NCI-H774 (cell line): ENCODE results near the gene ABCB8.
"Not testable (repeated sequence)": the region's sequence is repeated elsewhere in the genome, so short reads cannot be mapped to it uniquely, and the experiment has no call there.

Experiments
- DNase-seq: peaks from one replicate; lab custom pipeline; 2025; lab: John Stamatoyannopoulos, UW

The ABCB8 gene

DNA sequence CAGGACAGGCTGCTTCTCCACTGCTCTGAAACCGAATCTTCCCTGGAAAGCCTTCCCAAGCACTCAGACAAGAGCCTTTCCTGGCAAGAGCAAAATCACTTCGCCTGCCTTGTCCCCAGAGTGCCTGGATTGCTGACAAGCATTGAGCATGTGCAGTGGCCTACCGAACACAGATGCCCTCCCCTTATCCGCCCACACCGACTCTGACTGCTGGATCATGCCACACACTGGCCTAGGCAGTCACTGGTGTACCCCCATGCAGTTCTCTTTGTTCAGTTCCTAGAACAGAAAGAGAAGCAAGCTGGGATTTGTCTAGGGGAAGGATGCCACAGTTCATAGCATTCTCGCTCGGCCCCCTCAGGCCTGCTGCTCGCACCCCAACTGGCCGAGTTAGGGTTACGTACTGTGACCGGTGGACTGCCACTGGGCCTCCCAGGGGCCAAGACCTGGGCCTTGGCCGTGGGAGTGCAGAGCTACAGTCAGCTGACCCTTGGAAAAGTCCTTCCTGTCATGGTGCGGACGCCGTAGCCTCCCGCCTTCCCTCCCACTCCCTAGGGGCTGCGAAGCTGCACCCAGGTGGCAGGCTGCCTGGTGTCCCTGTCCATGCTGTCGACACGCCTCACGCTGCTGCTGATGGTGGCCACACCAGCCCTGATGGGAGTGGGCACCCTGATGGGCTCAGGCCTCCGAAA lies 6.9 kb downstream of the ABCB8 start:
- no peak for DNase-seq

DNA sequence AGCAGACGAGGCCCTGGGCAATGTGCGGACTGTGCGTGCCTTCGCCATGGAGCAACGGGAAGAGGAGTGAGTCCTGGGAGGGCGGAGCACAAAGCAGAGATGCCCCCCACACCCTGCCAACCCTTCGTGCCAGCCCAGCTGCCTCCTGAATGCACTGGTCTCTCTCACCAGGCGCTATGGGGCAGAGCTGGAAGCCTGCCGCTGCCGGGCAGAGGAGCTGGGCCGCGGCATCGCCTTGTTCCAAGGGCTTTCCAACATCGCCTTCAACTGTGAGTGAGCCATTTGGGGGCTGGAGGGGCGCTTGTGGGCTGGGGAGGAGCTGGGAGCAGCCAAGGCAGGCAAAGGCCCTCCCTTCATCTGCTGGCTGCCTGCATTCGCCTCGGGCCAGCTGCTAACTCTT lies 7.7 kb downstream of the ABCB8 start:
- no peak for DNase-seq

DNA sequence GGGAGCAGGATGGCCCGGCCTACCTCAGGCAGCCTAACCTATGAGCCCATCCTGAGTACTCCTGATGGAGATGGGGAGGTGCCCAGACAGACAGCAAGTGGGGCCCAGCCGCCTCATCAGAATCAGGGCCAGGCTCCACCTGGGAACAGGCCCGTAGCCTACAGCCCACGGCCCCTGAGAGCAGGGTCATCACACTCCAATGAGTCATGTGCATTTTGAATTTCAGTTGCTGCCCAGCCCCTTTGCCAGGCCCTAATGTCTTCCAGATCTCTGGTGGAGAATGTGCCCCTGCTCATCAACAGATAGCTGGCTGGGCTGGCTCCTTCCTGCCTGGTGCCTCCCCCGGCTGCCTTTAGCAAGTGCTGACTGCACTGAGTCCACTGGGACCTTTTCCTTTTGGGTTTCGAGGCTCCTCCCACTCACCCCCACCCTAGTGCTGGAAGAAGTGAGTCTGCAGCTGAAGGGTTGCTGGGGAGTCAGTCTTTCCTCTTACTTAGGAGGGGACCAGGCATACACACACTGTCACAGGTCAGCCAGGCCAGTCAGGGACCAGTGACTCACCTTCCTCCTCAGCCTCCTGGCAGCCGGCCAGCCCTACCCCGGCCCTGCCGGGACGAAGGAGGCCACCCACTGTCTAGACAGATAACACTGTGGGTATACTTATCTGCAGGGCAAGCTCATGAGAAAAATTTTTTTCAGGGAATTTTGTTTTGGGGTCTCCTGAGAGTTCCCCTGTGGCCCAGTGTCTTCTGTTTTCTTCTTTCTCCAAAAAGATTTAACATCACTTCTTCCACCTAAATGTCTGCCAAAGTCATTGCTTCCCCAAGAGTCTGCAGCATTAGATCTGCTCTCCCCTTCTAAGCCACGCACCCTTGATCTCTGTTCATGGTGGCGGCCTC lies 10.9 kb downstream of the ABCB8 start:
- no peak for DNase-seq

DNA sequence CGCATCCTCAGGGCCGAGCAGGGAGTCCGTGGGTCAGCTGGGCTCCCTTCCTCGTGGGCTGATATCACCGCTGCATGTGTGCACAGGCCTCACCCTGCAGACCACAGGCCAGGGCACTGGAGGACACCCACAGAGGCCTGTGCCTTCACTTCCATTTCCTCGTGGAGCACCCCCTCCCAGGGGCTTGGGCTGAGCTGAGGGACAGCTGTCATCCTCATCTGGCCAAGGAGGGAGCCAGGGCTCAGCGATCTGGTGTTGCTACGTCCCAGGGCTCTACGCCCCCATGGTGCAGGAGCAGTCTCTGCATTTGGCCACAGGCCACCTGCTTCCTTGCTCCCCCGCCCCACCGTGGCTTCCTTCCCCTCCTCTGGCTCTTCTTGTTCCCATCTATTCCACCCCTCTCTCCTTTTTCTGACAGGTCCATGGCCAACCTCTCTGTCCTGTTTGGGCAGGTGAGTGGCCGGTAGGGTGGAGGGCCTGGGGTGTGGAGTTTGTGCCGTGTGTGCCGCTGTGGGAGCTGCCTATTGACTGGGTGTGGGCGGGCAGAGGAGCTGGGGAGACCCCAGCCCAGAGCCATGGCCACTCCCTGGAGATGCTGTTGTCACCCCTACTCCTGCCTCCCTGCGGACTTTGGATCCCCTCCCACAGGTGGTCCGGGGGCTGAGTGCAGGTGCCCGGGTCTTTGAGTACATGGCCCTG lies 11.7 kb downstream of the ABCB8 start:
- DNase-seq, result no peak

DNA sequence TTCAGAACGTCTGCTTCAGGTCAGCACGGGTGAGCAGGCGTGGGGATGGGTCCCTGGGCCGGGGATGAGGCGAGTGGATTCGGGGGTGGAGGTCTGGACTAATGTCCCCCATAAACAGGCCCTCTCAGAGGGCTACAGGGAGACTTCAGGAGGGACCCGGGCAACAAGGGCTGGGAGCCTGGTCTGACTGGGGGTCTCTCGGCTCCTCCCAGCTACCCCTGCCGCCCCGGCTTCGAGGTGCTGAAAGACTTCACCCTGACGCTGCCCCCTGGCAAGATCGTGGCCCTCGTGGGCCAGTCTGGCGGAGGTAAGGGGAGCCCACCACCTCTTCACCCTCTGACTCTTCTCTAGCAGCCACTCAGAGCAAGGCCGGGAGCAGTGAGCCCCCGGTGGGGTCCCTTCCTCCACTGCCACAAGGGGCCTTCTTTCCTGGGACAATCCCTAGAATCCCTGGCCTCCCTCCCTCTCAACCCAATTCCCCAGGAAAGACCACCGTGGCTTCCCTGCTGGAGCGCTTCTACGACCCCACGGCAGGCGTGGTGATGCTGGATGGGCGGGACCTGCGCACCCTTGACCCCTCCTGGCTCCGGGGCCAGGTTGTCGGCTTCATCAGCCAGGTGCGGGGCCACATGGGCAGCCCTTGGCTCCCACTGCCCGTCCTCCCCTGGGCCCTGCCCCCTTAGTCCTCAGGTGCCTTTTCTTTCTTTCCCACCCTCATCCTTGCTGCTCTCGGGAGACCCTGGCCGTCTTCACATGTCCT lies 12.5 kb downstream of the ABCB8 start:
- DNase-seq, result no peak

DNA sequence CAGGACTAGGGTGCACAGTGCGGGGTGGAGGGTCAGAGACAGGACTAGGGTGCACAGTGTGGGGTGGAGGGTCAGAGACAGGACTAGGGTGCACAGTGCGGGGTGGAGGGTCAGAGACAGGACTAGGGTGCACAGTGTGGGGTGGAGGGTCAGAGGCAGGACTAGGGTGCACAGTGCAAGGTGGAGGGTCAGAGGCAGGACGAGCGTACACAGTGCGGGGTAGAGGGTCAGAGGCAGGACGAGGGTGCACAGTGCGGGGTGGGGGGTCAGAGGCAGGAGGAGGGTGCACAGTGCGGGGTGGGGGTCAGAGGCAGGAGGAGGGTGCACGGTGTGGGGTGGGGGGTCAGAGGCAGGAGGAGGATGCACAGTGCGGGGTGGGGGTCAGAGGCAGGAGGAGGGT lies 15.2 kb downstream of the ABCB8 start:
- not testable (repeated sequence) for DNase-seq

DNA sequence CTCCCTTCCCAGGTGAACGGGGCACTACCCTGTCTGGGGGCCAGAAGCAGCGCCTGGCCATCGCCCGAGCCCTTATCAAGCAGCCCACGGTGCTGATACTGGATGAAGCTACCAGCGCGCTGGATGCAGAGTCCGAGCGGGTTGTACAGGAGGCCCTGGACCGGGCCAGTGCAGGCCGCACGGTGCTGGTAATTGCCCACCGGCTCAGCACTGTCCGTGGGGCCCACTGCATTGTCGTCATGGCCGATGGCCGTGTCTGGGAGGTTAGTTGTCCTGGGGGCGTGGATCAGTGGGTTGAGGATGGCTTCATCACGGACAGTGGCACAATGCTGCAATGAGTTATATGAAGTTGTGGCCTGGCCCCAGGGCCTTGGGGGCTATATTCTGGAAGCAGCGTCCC lies 15.7 kb downstream of the ABCB8 start:
- DNase-seq, result no peak

DNA sequence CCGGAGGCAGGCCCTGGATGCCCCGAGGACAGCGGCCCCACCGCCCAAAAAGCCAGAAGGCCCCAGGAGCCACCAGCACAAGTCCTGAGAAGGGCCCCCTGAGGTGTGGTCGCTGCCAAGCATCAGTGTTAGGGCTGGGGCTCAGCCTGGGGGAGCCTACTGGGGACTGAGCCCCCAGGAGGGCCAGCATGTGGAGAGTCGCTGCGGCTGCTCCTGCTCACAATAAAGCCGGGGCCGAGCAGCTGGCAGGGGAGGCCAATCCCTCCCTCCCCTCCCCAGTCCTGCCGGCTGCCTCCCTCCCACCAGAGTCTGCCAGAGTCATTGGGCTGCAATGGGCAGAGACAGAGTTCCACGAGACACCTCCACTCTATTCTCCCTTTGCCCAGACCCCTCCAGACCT lies 17.0 kb downstream of the ABCB8 start:
- no peak for DNase-seq

DNA sequence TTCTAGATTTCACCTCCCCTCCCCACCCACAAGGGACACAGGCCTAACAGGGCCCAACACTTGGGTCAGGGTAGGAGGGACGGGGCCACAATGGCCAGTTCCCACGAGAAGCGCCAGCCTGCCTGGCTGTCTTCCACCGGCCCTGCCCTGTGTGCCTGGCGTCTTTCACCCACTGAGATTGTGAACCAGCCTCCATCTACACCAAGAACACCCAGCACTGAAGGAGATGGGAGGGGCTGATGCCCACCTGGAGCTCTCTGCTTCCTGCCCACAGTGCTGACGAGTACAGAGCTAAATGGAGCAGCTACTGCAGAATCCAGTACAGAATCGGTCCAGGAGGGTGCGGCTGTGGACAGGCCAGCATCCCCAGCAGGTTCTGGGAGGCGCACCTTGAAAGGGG lies 17.7 kb downstream of the ABCB8 start:
- no peak for DNase-seq

DNA sequence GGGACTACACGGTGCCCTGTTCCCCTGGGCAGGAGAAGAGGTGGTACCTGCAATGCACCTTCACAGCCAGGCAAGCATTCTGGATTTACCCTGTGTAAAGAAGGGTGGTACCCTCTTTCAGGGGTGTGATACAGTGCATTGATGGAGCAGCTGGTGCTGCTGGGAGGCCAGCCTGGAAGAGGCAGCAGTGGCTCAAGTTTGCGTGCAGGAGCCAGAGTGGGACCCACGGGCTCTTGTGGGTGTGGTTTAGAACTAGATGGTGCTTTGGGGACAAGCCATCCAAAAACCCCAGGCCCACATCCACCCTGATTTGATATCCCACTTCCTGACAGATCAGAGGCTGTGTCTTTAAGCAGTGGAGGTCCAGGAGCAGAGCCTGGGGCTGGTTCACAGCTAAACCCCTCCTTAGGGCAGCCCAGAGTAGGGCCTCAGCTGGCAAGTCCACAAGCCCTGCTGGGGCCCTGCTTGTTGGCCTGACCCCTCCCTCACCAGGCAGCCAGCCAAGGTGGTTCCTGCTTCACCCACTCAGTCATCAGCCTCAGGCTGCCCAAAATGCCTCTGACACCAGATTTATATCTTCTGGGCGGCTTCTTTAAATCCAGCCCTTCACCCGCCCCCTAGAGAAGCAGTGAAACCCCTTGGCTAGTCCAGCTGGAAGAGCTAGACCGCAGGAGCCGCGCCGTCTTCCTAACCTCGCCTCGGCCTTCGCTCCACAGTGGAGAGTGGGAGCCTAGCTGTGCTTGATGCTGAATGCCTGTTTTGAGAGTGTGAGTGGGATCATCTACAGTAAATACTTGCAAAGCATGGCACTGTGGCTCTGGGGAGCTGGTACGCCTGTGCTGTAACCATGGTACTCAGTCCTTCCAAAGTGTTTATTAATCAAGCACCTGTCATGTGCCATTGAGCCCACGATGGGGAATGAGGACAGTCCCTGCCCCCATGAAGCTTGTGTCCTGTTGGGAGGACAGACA lies 18.6 kb downstream of the ABCB8 start:
- peak; percentile 44 for DNase-seq

DNA sequence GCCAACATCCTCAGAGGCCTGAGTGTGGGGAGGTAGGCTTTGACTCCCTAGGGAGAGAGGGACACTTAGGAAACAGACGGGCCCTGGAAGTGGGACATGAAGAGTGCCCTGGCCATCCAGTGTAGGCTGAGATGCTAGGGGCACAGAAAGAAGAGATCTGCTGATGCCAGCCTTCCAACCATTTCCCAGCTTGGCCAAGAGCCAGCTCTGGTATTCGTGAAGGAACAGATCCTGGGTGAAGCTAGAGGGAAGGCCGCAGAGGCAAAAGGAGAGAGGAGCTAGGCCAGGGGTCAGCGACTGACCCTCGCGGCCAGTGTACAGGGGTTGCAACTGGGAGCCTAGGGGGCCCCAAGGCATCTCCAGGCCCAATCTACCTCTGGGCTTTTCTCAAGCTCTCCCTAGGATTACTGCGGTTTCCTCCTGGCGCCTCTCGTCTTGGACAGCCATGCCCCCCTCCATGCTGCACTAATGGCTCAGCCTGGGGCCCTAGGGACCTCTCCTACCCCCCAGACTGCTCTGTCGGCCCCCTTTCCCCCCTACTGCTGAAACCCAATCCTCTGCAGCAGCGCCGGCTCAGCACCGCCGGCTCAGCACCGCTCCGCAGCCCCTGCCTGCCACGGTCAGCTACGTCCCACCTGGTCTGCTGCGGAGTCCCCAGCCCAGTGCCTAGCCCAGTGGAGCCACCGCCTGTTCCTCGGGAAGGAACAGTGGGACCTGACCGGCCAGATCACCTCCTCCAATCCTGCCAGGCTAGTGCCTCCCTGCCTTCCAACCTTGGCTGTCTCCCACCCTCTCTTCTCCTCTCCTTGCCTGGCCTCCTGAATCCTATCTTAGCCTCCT lies 19.9 kb downstream of the ABCB8 start, which contains the start of gene ASIC3:
ASIC3 (plus strand) TSS at position 556 of the 840 bp plus-strand sequence. CDS start 355 bp downstream, outside the sequence.
- DNase-seq, result no peak

DNA sequence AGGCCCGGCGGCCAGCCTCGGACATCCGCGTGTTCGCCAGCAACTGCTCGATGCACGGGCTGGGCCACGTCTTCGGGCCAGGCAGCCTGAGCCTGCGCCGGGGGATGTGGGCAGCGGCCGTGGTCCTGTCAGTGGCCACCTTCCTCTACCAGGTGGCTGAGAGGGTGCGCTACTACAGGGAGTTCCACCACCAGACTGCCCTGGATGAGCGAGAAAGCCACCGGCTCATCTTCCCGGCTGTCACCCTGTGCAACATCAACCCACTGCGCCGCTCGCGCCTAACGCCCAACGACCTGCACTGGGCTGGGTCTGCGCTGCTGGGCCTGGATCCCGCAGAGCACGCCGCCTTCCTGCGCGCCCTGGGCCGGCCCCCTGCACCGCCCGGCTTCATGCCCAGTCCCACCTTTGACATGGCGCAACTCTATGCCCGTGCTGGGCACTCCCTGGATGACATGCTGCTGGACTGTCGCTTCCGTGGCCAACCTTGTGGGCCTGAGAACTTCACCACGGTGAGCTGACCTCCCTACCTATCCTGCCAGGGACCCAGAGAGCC lies 20.7 kb downstream of the ABCB8 start:
- no peak for DNase-seq

DNA sequence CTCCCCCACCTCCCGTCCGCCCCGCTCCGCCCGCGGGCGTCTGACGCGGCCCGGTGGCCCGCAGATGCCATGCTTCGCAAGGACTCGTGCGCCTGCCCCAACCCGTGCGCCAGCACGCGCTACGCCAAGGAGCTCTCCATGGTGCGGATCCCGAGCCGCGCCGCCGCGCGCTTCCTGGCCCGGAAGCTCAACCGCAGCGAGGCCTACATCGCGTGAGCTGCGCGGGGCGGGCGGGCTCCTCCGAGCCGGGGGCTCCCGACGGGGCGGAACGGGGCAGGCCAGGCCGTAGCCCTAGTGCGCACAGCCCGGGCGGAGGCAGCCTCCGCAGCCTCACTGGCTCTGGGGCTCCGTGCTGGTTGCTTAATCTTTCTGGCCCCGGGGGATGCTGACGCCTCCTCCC lies 22.9 kb downstream of the ABCB8 start:
- no peak for DNase-seq

DNA sequence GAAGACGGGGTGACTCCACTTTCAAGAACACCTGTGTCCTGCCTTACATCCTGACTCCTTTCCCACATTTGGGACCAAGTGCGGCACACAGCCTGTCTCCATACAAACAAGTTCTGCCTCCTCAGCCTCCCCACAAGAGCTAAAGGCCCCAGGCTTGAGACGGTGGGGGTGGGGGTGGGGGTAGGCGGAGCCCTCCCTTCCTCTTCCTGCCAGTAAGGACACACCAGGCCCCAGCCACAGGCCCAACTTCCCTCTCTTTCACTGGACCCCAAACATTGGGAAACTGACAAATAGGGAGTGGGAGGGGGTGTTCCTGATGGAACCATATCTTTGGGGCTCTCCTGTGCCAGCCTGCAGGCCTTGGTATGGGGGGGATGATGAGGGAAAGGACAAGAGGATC lies 24.8 kb downstream of the ABCB8 start:
- DNase-seq, result no peak

DNA sequence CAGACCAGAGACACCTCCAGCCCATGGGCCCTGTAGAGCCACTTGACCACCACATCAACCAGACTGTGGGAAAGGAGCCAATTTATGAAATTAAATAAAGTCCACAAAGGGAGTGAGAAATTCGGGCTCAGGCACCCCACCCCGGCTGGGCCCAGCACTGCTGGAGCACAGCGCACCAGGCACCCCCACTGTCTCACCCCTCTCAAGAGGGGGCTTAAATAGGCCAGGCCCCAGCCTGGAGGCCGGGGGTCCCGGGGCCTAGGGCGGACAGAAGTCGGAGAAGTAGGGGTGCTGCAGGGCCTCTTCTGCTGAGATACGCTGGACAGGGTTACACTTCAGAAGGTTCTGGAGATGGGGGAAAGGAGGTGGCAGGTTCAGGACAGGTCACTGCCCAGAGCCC lies 25.5 kb downstream of the ABCB8 start:
- no peak for DNase-seq

DNA sequence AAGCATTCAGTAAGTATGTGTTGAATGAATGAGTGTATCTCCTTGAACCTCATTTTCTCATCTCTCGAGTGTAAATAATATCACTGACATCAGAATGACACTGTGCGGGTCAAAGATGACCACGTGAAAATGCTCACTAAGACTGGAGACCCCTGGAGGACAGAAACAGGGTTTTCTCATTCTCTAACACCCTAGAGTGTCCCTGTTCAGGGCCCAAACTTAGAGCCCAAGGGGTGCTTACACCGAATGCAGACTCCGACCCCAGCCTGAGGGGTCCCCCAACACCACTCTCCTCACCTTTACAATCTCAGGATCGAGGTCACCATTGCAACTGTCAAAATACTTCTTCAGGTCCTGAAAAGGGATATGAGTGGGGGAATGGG lies 28.0 kb downstream of the ABCB8 start:
- no peak for DNase-seq

DNA sequence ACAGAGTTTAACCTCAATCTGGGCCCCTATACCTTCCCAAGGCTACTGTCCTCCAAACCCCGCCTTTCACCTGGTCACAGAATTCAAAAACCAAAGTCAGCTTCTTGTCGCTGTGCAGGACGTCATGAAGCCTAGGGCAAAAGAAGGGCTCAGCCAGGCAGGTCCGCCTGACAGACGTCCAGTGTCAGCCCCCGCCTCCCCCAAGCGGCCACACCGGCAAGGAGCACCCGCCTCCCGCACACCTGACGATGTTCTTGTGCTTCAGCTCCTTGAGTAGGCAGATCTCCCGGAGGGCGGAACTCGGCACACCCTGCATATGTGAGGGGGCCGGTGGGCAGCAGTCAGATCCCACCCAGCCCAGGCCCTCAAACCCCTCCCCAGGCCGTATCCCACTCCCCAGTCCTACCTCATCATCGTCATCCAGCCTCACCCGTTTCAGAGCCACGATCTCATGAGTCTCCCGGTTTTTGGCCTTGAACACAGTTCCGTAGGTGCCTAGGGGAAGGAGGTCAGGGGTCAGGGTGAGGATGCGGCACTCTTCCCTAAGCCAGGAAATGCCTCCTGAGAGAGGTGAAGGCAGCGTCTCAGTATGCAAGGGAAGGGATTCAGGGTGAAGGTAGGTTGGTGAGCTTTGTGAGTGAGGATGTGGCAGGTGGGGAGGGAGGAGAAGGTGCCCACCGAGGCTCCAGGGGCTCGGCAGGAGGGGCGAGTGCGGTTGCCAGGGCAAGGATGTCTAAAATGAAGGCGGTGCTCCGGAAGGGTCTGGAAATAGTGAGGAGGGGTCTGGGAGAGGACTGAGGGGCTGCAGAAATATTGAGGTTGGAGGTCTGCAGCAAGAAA lies 28.6 kb downstream of the ABCB8 start:
- no peak for DNase-seq

DNA sequence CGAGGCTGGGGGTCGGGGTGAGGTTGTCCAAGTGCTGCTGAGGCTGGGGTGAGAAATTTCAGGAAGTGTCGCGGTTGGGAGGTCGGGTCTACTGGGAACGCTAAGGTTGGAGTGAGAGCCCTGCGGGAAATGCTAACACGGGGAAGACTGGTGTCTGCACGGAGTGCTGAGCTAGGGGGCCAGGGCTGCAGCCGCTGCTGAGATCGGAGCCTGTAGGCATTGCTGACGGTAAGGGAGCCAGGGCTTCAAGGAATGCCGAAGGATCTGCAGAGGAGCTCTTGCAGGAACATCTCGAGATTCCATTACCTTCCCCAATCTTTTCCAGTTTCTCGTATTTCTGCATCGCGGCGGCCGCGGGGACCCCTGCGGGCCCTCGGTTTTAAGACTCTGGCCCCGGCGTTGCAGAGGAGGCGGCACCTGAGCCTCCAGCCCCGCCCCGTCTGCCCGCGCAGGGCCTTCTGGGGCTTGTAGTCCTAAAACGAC lies 29.3 kb downstream of the ABCB8 start, which contains the start of gene CDK5:
CDK5 (minus strand) TSS at position 392 of the 483 bp plus-strand sequence; CDS start at position 343, 49 bp downstream.
- DNase-seq, result peak; percentile 62
